HG02759 (cell line): ENCODE results near the gene DLGAP1.
"Not testable (repeated sequence)": the region's sequence is repeated elsewhere in the genome, so short reads cannot be mapped to it uniquely, and the experiment has no call there.

Experiments used
- ATAC-seq: cut with Tn5 transposase; IDR thresholded peaks from one replicate; pipeline ENCODE4 v1.9.1; 2021; ENCODE audit warnings: mild to moderate bottlenecking, moderate library complexity; ENCODE audit not compliant: unreplicated experiment

Gene DLGAP1

DNA sequence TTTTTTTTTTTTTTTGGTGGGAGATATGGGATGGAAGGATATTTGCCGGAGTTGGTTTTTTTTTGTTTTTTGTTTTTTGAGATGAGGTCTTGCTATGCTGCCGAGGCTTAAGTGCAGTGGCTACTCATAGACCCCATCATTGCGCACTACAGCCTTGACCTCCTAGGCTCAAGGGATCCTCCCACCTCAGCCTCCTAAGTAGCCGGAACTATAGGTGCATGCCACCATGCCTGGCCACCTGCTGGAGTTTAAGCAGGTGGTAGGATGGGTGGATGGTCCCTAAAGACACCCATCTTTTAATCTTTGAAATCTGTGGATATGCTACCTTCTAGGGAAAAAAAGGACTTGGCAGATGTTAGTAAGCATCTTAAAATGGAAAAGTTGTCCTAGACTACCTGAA is 835.4 kb downstream of the DLGAP1 start:
- ATAC-seq: no peak

DNA sequence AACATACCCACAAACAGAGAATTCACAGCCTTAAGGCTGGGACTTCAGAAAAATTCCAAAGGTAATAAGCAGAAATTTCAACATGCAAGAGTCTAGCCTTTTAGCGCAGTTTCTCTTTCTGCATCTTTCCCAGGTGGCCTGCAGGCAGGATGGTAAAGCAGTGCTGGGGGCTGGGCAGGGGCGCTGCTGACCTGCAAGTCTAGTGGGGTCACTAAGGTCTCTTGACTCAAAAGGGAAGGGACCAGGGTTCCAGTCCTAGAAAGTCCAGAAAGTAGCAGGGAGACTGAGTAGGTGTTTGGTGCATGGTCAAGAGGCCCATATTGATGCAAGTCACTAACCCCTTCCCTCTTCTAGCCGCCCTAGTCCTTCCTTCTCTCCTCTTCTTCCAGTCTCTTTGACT is 835.9 kb downstream of the DLGAP1 start:
- no peak for ATAC-seq

DNA sequence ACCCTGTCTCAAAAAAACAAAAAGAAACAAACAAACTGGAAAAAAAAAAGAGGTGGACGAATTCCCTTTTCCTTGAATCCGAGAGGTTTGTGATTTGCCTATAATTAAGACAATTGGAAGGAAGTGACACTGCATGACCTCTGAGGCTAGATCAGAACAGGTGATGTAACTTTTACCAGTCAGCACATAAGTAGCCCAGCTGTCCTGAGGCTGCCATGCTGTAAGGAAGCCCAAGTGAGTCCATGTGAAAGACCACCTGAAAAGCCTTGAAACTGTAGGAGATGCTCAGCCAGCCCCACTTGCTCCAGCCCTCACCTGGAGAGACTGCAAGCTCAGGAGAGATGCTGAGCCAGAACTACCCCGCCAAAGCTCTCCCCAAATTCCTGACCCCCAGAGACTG is 838.4 kb downstream of the DLGAP1 start:
- ATAC-seq: no peak

DNA sequence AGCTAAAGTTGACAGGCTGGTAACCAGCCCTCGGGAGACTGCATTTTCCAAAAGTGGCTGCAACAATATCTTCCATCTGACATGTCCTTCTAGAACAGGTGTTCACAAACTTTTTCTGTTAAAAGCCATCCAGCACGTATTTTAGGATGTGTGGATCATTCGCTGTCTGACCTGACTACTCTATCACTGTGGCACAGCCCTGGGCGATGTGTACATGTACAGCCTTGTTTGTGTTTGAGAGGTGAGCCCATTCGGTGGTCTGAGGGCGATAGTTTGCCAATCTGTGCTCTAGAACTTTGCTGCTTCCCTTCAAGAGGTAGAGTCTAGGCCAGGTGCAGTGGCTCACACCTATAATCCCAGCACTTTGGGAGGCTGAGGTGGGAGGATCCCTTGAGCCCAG is 839.0 kb downstream of the DLGAP1 start:
- ATAC-seq: no peak

DNA sequence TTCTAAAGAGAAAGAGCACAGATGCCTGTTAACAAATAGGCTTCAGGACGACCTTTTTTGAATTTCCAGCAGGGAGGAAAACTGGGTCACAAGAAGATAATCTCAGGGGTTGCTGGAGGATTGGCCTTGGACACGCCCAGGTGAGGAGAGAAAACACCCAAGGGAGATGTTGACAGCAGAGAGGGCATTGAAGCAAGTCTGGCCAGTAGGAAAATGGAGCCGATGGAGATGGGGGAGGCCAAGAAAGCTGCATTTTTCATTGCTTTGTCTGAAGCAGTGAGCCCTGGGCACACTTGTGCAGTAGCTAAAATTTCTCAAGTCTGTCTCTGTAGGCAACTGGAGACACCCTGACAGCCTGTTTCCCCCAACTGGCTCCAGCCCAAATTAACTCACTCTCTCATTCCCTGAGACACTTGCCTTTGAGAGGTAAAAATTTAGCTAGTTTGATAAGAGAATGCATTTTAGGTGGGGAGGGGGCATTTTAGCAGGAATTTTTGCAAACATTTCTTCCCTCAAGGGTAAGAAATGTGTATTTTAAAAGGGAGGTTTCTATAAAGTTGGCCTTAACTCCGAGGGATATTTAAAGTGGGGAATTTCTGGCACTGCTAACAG is 839.6 kb downstream of the DLGAP1 start:
- no peak for ATAC-seq

DNA sequence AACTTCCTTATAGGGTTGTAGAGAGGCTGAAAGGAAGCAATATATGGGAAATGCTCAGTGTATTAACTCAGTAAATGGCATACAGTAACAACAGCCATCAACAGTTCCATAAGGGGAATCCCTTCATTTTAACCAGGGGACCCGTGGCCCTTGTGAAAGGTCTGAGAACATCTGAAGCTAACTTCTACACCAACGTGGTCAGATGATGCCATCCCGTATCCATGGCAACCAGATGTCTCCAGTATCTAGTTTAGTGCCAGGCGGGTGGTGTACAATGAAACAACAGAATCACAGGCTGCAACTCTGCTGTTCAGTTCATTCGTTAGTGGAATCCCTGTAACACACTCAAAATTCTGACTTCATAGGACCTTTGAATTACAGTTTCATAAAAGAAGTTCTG is 842.8 kb downstream of the DLGAP1 start:
- ATAC-seq: no peak

DNA sequence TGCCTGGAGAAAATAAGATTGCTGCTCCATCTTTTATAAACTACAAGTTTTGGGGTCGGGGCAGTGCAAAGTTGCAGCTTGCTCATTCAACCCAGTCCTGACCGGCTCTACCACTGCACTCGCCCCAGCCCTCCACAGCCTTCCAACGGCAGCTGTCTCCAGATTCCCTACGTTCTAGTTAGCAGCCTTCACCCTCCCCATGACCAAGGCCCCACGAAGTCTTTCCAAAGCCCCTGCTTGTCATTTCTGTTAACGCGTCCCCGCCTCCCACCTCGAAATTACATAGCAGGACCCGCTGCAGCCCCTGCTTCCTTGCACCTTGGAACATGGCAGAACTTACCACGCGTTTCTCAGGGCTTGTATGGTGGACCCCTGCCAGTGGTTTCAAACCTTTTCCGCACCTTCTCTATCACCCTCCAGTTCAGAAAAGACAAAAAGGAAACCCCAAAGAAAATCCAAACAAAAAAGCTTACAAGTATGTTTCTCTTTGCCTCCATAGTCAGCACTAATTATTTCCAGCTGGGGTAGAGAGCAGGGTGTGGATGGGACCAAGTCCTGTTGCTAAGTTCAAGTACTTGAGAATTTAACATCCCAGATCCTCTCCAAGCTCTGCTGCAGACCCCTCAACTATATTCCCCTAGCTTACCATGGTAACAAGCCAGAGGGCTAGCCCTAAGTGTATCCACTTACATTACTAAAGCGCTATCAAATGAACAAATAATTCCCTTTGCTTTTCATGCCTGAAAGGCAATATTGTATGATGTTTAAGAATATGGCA is 843.6 kb downstream of the DLGAP1 start:
- ATAC-seq: no peak

DNA sequence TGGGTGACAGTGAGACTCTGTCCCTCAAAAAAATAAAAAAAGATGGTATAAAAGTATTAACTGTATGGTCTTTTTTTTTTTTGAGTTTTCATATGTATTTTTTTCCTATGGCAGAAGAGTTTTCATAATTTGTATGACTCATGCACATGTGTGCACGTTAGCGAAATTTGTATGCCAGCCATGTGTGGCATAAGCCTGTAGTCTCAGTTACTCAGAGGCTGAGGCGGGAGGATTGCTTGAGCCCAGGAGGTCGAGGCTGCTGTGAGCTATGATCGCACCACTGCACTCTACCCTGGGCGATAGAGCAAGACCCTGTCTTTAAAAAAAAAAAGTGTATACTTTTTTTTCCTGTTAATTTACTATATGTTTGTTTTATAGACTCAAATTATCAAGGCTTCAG is 844.3 kb downstream of the DLGAP1 start:
- ATAC-seq: no peak

DNA sequence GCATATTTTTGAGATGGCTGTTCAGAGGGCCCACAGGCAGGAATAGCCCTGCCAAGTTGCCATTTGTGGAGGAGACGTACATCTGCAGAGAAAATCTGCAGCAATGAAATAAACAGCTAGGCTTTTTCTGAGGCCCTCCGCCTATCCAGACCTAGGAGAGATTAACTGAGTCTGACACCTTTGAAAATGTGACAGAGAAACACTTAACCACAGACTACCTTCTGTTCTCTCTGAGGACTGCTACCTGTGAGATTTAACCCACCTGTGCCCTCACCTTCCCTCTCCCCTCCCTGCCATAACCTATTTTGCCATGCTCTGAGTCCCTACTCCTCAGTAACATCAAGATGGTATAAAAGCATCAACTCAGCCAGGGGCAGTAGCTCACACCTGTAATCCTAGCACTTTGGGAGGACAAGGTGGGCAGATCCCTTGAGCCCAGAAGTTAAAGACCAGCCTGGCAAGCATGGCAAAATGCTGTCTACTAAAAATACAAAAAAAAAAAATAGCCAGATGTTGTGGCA is 844.9 kb downstream of the DLGAP1 start:
- no peak for ATAC-seq

DNA sequence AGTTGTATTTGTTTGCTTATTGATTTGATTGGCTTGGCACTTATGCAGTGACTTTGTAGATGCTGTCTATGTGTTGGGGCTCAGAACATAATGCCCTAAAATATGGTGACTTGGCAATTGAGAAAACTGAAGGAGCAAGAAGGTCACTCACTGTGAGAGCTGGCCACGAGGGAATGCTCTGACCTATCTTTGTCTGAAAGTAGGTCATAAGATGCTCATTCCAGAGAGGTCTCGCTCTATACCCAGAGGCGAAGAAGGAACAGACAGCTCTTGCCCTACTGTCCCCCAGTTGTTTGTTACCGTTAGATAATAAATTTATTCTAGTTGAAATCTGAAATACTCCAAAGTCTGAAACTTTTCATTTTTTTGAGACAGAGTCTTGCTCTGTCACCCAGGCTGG is 846.6 kb downstream of the DLGAP1 start:
- ATAC-seq: no peak

DNA sequence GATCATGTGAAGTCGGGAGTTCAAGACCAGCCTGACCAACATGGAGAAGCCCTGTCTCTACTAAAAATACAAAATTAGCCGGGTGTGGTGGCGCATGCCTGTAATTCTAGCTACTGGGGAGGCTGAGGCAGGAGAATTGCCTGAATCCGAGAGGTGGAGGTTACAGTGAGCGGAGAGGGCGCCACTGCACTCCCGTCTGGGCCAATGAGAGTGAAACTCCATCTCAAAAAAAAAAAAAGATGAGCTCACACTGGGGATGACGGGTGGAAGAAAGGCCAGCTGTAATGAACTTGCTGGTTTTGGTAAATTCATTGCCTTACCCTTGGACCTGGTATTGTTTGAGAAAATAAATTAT is 847.0 kb downstream of the DLGAP1 start:
- ATAC-seq: not testable (repeated sequence)

DNA sequence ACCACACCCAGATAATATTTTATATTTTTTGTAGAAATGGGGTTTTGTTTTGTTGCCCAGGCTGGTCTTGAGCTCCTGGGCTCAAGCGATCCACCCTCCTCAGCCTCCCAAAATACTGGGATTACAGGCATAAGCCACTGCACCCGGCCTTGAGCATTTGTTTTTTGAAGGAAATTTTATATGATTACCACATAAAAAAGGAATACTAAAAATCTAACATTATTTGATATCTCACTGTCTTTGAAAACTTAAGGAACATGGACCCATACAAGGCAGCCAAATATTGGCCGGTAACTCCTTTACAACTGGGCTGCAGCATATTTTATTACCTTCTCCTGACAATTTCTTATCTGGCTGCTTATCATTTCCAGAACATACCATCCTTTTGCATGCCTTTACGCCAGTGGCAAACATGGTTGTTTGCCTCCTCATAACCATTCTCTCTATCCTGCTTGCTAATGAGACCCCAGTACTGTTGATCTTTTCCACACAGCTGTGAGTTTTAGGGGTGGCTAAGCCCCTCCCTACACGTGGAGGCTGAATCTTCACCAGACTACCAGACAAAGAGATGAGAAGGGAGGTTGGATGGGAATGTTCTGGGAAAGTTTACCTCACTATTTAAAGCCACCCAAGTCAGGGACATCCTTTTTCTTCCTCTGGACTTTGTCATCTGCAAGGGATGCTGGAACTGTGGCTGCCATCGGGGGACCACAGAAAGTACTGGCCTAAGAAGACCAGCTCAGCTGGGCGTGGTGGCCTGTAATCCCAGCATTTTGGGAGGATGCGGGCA is 847.6 kb downstream of the DLGAP1 start:
- no peak for ATAC-seq

DNA sequence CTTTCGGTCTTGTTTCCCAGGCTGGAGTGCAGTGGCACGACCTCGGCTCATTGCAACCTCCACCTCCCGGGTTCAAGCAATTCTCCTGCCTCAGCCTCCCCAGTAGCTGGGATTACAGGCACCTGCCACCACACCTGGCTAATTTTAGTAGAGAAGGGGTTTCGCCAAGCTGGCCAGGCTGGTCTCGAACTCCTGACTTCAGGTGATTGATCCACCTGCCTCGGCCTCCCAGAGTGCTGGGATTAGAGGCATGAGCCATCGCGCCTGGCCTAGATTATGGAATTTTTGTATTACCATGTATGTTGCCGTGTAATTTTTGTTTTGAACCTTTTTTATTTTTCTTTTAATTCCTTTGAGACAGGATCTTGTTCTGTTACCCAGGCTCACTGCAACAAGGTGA is 848.2 kb downstream of the DLGAP1 start:
- ATAC-seq: not testable (repeated sequence)

DNA sequence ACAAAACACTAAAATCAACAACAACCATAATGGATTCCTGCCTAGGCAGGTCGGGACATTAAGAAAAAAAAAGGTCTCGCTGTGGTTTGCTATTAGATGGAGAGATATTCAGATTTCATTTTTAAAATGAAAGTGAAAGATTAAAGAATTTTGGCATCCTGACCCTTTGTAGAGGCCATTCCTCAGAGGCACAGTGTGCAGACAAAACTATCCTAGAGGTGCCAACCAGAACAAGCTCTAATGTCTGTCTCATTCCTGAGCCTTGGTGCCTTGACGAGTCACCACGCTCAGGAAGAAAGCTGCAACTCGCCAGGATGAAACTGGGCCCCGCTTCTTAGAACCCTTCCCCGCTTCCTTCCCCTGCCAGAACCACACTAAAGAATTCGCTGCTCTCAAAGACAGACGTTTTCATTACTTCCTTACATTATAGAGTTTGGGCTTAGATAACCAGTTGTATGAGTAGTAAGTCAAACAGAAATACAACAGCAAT is 849.1 kb downstream of the DLGAP1 start:
- no peak for ATAC-seq

DNA sequence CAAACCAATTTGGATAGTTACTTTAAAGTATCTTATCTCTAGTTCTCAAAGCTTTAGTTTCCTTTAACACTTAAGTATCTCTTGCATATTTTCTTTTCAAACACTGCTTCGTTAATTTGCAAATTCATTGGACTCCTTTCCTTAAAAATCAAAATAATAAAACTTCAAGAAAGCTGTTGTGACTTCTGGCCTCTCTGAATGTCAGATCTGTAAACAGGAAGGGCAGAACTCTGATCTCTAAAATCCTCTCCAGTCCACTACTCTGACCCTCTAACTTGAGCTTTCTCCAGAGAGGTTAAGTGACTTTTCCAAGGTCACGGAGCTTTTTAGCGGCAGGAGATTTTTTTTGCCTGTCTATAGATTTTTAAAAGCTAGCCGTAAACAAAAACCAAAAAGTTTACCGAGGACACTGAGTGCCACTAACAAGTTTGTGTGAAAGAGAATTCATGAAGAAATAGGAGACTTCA is 849.6 kb downstream of the DLGAP1 start:
- ATAC-seq: no peak

DNA sequence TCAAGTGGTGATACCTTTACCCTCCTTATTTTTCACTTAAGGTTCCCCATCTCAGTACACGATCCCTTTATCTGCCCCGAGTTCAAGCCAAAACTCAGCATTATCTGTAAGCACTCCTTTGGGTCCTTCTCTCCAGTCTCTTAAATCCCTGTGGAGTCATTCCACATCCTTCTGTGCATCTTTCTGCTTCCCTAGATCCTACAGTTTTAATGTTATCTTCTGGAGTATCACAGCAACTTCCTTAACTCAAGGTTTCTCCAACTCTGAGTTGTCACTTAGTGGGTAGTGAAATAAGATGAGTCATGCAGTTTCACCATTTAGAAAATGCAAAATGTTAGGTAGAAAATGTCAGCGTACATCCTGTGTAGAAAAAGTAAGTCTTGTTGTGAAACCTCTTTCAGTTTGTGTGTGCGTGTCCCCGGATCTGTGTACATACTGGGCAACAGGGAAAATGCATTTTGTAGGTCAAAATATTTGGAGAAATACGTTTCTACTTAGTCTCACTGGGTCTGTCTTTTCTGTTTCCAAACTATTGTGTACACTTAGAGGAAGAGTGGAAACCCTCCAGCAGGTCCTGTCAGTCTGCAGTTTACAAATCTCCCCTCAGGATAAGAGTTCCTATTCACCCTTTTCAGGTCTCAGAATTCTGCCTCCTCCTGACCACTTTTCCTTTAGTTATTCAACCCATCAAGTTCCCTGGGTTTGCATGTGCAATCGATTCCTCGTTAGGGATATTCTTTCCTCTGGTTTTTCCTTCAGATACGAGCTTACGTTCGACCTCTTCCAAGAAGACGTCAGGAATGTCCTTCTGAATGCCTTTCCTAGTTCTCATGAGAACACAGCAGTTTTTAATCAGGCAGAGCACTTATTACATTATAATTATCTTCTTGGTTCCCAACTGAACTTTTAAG is 850.4 kb downstream of the DLGAP1 start:
- ATAC-seq: peak; percentile 86

DNA sequence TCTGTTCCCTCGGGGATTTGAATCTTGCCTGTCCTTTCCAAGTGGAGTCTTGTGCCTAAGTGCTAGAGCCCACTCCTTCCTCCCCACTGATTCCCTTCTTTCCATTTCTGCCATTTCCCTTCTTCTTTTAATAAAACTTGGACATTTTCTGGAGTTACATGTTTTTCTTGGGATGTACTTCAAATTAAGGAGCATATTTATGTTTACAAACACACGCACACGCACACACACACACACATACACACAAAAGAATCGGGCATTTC is 850.9 kb downstream of the DLGAP1 start:
- no peak for ATAC-seq

DNA sequence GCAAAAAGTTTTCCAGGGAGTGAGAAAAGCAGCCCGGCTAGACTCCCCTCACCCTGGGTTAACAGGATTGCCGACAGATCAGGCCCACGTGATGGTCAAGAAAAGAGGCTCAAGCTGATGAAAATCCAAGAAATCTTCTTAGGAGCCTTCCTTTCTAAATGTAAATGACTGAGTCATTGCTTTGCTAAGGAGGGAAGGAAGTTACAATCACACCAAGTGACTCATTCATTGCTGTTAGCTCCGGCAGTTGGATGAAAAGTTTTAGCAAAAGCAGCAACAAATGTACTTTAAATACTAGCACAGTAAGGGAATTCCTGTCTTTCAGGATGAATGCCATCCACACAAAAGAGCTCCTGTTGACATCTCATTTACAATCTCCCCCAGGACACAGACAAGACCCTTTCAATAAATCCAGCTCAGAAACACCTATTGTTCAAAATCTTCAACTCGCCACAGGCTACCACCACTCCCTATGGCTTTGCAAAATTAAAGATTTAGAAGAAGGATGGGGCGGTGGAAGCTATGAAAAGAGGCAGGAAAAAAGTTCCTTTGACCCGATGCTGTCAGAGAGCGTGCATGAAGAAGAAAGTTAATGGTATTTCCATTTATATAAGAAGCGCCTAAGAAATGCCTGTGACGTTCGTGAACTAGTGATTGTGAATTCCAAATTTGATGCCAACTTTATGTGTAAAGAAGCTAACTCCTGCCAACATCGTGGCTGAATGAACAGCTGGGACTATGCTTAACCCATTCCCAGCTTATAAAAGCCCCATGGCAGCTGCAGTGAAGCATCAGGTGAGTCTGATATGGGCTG is 851.5 kb downstream of the DLGAP1 start:
- ATAC-seq: peak; percentile 25

DNA sequence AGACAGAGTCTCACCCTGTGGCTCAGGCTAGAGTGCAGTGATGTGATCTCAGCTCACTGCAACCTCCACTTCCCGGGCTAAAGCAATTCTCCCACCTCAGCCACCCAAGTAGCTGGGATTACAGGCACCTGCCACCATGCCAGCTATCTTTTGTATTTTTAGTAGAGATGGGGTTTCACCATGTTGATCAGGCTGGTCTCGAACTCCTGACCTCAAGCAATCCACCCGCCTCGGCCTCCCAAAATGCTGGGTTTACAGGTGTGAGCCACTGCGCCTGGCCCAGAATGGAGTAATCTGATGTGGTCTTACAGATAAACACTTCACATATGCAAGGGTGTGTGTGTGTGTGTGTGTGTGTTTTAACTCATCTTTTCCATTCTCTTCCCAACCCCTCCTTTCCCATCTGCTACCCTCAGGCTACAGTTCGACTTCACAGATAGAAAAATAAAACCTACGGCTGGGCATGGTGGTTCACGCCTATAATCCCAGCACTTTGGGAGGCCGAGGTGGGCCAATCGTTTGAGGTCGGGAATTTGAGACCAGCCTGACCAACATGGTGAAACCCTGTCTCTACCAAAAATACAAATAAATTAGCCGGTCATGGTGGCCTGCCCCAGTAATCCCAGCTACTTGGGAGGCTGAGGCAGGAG is 853.9 kb downstream of the DLGAP1 start:
- not testable (repeated sequence) for ATAC-seq
